HEK293 (cell line): ENCODE data around the gene PGAM5.

ENCODE experiments used
- CTCF ChIA-PET: fragments of 350-600 bp; formaldehyde crosslinking; extraction: SDS; loops from one replicate; lab custom pipeline; 2021; ENCODE audit warnings: antibody characterized with exemption; lab: Yijun Ruan, JAX
- POLR2A ChIA-PET: fragments of 300-600 bp; formaldehyde crosslinking; extraction: SDS; loops from one replicate; lab custom pipeline; 2020; ENCODE audit warnings: antibody characterized with exemption, inconsistent platforms; lab: Yijun Ruan, JAX
- H3K27ac ChIP-seq: fragments of 200-500 bp; sonication (Bioruptor generic); 2 replicates; pipeline ENCODE4 v1.5.1; 2014; ENCODE audit warnings: low read depth, low read length, control low read depth, inconsistent platforms; ENCODE audit errors: extremely low read depth
- H3K36me3 ChIP-seq, 2 experiments: fragments of 200-500 bp in 1 of 2; sonication (Bioruptor generic) in 1 of 2; 1 replicate in 1 of 2; 2 replicates in 1 of 2; pipeline ENCODE4 v1.5.1; 2014 to 2017; ENCODE audit warnings: inconsistent platforms in 2 of 2, low read length in 2 of 2; ENCODE audit not compliant: control insufficient read depth in 2 of 2, insufficient read depth in 1 of 2
- H3K4me1 ChIP-seq: fragments of 200-500 bp; sonication (Bioruptor generic); 2 replicates; pipeline ENCODE4 v1.5.1; 2014; ENCODE audit warnings: mild to moderate bottlenecking, low read length, inconsistent platforms; ENCODE audit not compliant: control insufficient read depth, insufficient read depth
- H3K4me3 ChIP-seq: 2 replicates; pipeline ENCODE4 v1.5.1; 2011; ENCODE audit warnings: low read depth, mild to moderate bottlenecking, control low read depth, low read length, moderate library complexity
- H3K9me3 ChIP-seq: fragments of 200-500 bp; sonication (Bioruptor generic); 2 replicates; pipeline ENCODE4 v1.5.1; 2014; ENCODE audit warnings: low read depth, low read length, inconsistent platforms; ENCODE audit not compliant: control insufficient read depth, insufficient read depth
- EGR2 ChIP-seq: fragments of 450-650 bp; formaldehyde crosslinking; IDR thresholded peaks from 2 replicates; pipeline ENCODE4 v1.5.1; 2016; ENCODE audit warnings: low read depth, missing biosample characterization, missing genetic modification characterization
- GLIS1 ChIP-seq: fragments of 450-650 bp; formaldehyde crosslinking; IDR thresholded peaks from 2 replicates; pipeline ENCODE4 v1.5.1; 2016; ENCODE audit warnings: missing biosample characterization, missing genetic modification characterization
- GLIS2 ChIP-seq: fragments of 450-650 bp; formaldehyde crosslinking; IDR thresholded peaks from 2 replicates; pipeline ENCODE4 v1.5.1; 2016; ENCODE audit warnings: missing biosample characterization, missing genetic modification characterization
- HOXD13 ChIP-seq: sonication (generic); formaldehyde crosslinking; IDR thresholded peaks from 2 replicates; pipeline ENCODE4 v1.8.0; 2022; ENCODE audit warnings: missing genetic modification reagents, borderline replicate concordance
- MZF1 ChIP-seq: fragments of 450-650 bp; formaldehyde crosslinking; IDR thresholded peaks from 2 replicates; pipeline ENCODE4 v1.5.1; 2017; ENCODE audit warnings: missing biosample characterization, missing genetic modification characterization, borderline replicate concordance
- SP7 ChIP-seq: fragments of 450-650 bp; formaldehyde crosslinking; IDR thresholded peaks from 2 replicates; pipeline ENCODE4 v1.5.1; 2016; ENCODE audit warnings: missing biosample characterization, missing genetic modification characterization
- ZBTB1 ChIP-seq: fragments of 450-650 bp; formaldehyde crosslinking; IDR thresholded peaks from 2 replicates; pipeline ENCODE4 v1.5.1; 2016; ENCODE audit warnings: missing biosample characterization, missing genetic modification characterization
- ZEB2 ChIP-seq: fragments of 450-650 bp; formaldehyde crosslinking; IDR thresholded peaks from 2 replicates; pipeline ENCODE4 v1.5.1; 2016; ENCODE audit warnings: missing biosample characterization, missing genetic modification characterization
- ZFHX2 ChIP-seq: fragments of 450-650 bp; formaldehyde crosslinking; conservative IDR thresholded peaks from 2 replicates; pipeline ENCODE4 v1.5.1; 2016; ENCODE audit warnings: missing biosample characterization, missing genetic modification characterization
- ZIC2 ChIP-seq: fragments of 450-650 bp; formaldehyde crosslinking; IDR thresholded peaks from 2 replicates; pipeline ENCODE4 v1.5.1; 2016; ENCODE audit warnings: missing biosample characterization, missing genetic modification characterization
- ZNF140 ChIP-seq: fragments of 450-650 bp; formaldehyde crosslinking; IDR thresholded peaks from 2 replicates; pipeline ENCODE4 v1.5.1; 2016; ENCODE audit warnings: missing biosample characterization, missing genetic modification characterization
- ZNF146 ChIP-seq: fragments of 450-650 bp; formaldehyde crosslinking; IDR thresholded peaks from 2 replicates; pipeline ENCODE4 v1.5.1; 2016; ENCODE audit warnings: missing biosample characterization, missing genetic modification characterization
- ZNF184 ChIP-seq: fragments of 450-650 bp; IDR thresholded peaks from 2 replicates; pipeline ENCODE4 v1.5.1; 2018; ENCODE audit warnings: missing biosample characterization, mild to moderate bottlenecking, missing genetic modification characterization
- ZNF335 ChIP-seq: fragments of 450-650 bp; formaldehyde crosslinking; conservative IDR thresholded peaks from 2 replicates; pipeline ENCODE4 v1.5.1; 2016; ENCODE audit warnings: missing biosample characterization, missing genetic modification characterization
- ZNF394 ChIP-seq: fragments of 450-650 bp; formaldehyde crosslinking; IDR thresholded peaks from 2 replicates; pipeline ENCODE4 v1.5.1; 2016; ENCODE audit warnings: missing biosample characterization, missing genetic modification characterization, mild to moderate bottlenecking, moderate library complexity, borderline replicate concordance
- ZNF544 ChIP-seq: fragments of 450-650 bp; formaldehyde crosslinking; IDR thresholded peaks from 2 replicates; pipeline ENCODE4 v1.5.0; 2017; ENCODE audit warnings: missing biosample characterization, missing genetic modification characterization
- ZNF626 ChIP-seq: fragments of 450-650 bp; sonication (Bioruptor Pico); formaldehyde crosslinking; IDR thresholded peaks from 2 replicates; pipeline ENCODE4 v1.5.1; 2018; ENCODE audit warnings: missing biosample characterization, missing genetic modification characterization, inconsistent platforms
- ZNF664 ChIP-seq: fragments of 450-650 bp; formaldehyde crosslinking; IDR thresholded peaks from 2 replicates; pipeline ENCODE4 v1.5.1; 2016; ENCODE audit warnings: missing biosample characterization, missing genetic modification characterization
- ZNF768 ChIP-seq: fragments of 450-650 bp; formaldehyde crosslinking; IDR thresholded peaks from 2 replicates; pipeline ENCODE4 v1.5.1; 2018; ENCODE audit warnings: missing biosample characterization, mild to moderate bottlenecking, missing genetic modification characterization
- ZSCAN30 ChIP-seq: fragments of 450-650 bp; IDR thresholded peaks from 2 replicates; pipeline ENCODE4 v1.5.1; 2018; ENCODE audit warnings: missing biosample characterization, mild to moderate bottlenecking, missing genetic modification characterization, moderate library complexity
- ZXDB ChIP-seq: fragments of 450-650 bp; formaldehyde crosslinking; IDR thresholded peaks from 2 replicates; pipeline ENCODE4 v1.5.1; 2016; ENCODE audit warnings: missing biosample characterization, missing genetic modification characterization
- TF ChIP-seq, protein P1 (sequence below): fragments of 450-650 bp; formaldehyde crosslinking; IDR thresholded peaks from 2 replicates; pipeline ENCODE4 v1.5.1; 2016; ENCODE audit warnings: missing biosample characterization, missing genetic modification characterization
- TF ChIP-seq, protein P2 (sequence below): fragments of 450-650 bp; formaldehyde crosslinking; IDR thresholded peaks from 2 replicates; pipeline ENCODE4 v1.5.1; 2017; ENCODE audit warnings: missing biosample characterization, missing genetic modification characterization

The PGAM5 gene

GRCh38 chr12:132698341-132698740 lies 12.3 kb upstream of the PGAM5 start:
- H3K9me3 ChIP-seq = no peaks in the 10 kb centered on the region
- no peak overlapping the region for H3K27ac ChIP-seq
- TF ChIP-seq ZEB2 (tag by site-specific recombination) = no peak
- TF ChIP-seq ZIC2 (tag by site-specific recombination) = no peak
- no peak for TF ChIP-seq ZNF184 (tag by site-specific recombination)
- no peak for TF ChIP-seq ZSCAN30
- TF ChIP-seq ZBTB1 (tag by site-specific recombination) = no peak
- no peak for TF ChIP-seq ZNF626 (tag by site-specific recombination)
- no peak for TF ChIP-seq ZNF544 (tag by site-specific recombination)
- TF ChIP-seq, protein P1, sequence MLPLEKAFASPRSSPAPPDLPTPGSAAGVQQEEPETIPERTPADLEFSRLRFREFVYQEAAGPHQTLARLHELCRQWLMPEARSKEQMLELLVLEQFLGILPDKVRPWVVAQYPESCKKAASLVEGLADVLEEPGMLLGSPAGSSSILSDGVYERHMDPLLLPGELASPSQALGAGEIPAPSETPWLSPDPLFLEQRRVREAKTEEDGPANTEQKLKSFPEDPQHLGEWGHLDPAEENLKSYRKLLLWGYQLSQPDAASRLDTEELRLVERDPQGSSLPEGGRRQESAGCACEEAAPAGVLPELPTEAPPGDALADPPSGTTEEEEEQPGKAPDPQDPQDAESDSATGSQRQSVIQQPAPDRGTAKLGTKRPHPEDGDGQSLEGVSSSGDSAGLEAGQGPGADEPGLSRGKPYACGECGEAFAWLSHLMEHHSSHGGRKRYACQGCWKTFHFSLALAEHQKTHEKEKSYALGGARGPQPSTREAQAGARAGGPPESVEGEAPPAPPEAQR (tag by site-specific recombination) = no peak
- no peak for TF ChIP-seq HOXD13 (CRISPR knock-in tag)
- TF ChIP-seq ZNF394 = no peak
- TF ChIP-seq ZNF664 (tag by site-specific recombination) = no peak
- no peak for TF ChIP-seq ZXDB (tag by site-specific recombination)
- TF ChIP-seq ZNF140 = no peak
- TF ChIP-seq ZNF146 = no peak
- peaks cover 7% of the 10 kb centered on the region for H3K4me1 ChIP-seq
- ChIA-PET CTCF (no interaction called here), POLR2A (no interaction called here)
- no peak overlapping the region for H3K4me3 ChIP-seq
- H3K36me3 ChIP-seq = peaks cover 24 to 77% of the 10 kb centered on the region in 2 experiments

- Histone ChIP-seq H3K9me3 (no peaks in the 10 kb centered on the region), H3K36me3 (peaks cover 29 to 86% of the 10 kb centered on the region in 2 experiments), H3K4me1 (peaks cover 7% of the 10 kb centered on the region)
- CTCF ChIA-PET = interaction anchor here (0.6 kb wide), 1 partner anchor 8 kb away, joined by 4 read pairs; no protein-coding TSS in a partner anchor
- peak; percentile 49; the same call in 1 of the 2 replicates for TF ChIP-seq ZFHX2 (tag by site-specific recombination)
- TF ChIP-seq EGR2 (tag by site-specific recombination) = 0 out of 2 replicates have a peak, but pooled peaks have one; percentile 32
- TF ChIP-seq MZF1 (tag by site-specific recombination) = no peak
- TF ChIP-seq SP7 (tag by site-specific recombination) = peak; percentile 89
- TF ChIP-seq, all 188 proteins: peak for 3
- POLR2A ChIA-PET = interaction anchor here (1.1 kb wide), 1 partner anchor 10 kb away, joined by 3 read pairs; no protein-coding TSS in a partner anchor
- H3K27ac ChIP-seq = no peak overlapping the region
- no peak overlapping the region for H3K4me3 ChIP-seq
These were observed 10.3 kb upstream of the PGAM5 start for GRCh38 chr12:132700212-132700822.

DNA sequence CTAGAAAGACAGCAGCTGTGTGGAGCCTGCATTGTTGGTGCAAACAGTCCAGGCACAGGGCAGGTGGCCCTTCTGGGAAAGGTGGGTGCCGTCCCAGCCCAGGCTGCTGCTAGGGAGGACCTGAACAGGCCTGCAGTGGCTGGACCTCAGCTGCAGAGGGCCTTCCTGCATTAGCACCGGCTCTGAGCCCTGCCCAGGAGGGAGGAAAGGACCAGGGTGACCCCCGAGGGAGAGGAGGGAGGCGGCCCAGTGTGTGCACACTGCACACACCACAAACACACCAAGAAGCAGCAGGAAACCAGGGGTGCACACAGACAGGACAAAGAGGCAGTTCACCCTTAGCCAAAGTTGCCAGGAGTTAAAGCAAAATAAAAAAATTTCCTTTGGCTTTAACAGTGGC lies 8.0 kb upstream of the PGAM5 start:
- TF ChIP-seq ZNF335 (tag by site-specific recombination) (no peak), GLIS1 (tag by site-specific recombination) (peak; percentile 47; the same call in 1 of the 2 replicates), ZIC2 (tag by site-specific recombination) (peak; percentile 71), GLIS2 (tag by site-specific recombination) (peak; percentile 36; the same call in 1 of the 2 replicates), ZNF768 (tag by site-specific recombination) (no peak)
- TF ChIP-seq, protein P2, sequence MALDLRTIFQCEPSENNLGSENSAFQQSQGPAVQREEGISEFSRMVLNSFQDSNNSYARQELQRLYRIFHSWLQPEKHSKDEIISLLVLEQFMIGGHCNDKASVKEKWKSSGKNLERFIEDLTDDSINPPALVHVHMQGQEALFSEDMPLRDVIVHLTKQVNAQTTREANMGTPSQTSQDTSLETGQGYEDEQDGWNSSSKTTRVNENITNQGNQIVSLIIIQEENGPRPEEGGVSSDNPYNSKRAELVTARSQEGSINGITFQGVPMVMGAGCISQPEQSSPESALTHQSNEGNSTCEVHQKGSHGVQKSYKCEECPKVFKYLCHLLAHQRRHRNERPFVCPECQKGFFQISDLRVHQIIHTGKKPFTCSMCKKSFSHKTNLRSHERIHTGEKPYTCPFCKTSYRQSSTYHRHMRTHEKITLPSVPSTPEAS (tag by site-specific recombination) = 0 out of 2 replicates have a peak, but pooled peaks have one; percentile 28
- POLR2A ChIA-PET = no interaction called here
- Histone ChIP-seq H3K4me3 (no peak overlapping the region), H3K4me1 (peaks cover 7% of the 10 kb centered on the region), H3K36me3 (peaks cover 17 to 71% of the 10 kb centered on the region in 2 experiments), H3K27ac (no peak overlapping the region), H3K9me3 (no peaks in the 10 kb centered on the region)
- CTCF ChIA-PET = no interaction called here
